H9 (cell line): ENCODE results near the gene LAMC2. TPM values are rescaled to one million over a fixed set of nuclear protein-coding genes. Genes with fewer than 3 reads are reported as not detected.

Experiments used
- DNase-seq: peaks from one replicate; pipeline ENCODE4 v3.0.0-alpha.2; 2017
- H2AFZ ChIP-seq: one replicate; pipeline ENCODE4 v1.6.1; 2013; ENCODE audit warnings: mild to moderate bottlenecking, low read length, control low read depth, moderate library complexity
- H2AK5ac ChIP-seq: 2 replicates; pipeline ENCODE4 v1.6.1; 2013; ENCODE audit warnings: low read length, control low read depth, mixed read lengths; ENCODE audit not compliant: insufficient read length
- H2BK120ac ChIP-seq: one replicate; pipeline ENCODE4 v1.6.1; 2013; ENCODE audit warnings: low read depth, mild to moderate bottlenecking, low read length, control low read depth, inconsistent platforms; ENCODE audit not compliant: poor library complexity, severe bottlenecking
- H2BK12ac ChIP-seq: 2 replicates; pipeline ENCODE4 v1.6.1; 2013; ENCODE audit warnings: low read length, control low read depth, mixed read lengths, low read depth; ENCODE audit not compliant: insufficient read length
- H2BK15ac ChIP-seq: 2 replicates; pipeline ENCODE4 v1.6.1; 2013; ENCODE audit warnings: low read depth, low read length, control low read depth
- H2BK20ac ChIP-seq: one replicate; pipeline ENCODE4 v1.6.1; 2013; ENCODE audit warnings: low read depth, mild to moderate bottlenecking, low read length, control low read depth, inconsistent platforms; ENCODE audit not compliant: poor library complexity, severe bottlenecking
- H2BK5ac ChIP-seq: 2 replicates; pipeline ENCODE4 v1.6.1; 2013; ENCODE audit warnings: low read length, control low read depth, mixed read lengths; ENCODE audit not compliant: insufficient read length
- H3K14ac ChIP-seq: 2 replicates; pipeline ENCODE4 v1.6.1; 2013; ENCODE audit warnings: low read length, control low read depth; ENCODE audit not compliant: insufficient read depth
- H3K18ac ChIP-seq: 2 replicates; pipeline ENCODE4 v1.6.1; 2013; ENCODE audit warnings: low read depth, mild to moderate bottlenecking, mixed read lengths, low read length, control low read depth; ENCODE audit not compliant: insufficient read length
- H3K23ac ChIP-seq: 2 replicates; pipeline ENCODE4 v1.6.1; 2013; ENCODE audit warnings: low read length, control low read depth, mixed read lengths, low read depth; ENCODE audit not compliant: insufficient read length
- H3K23me2 ChIP-seq: 2 replicates; pipeline ENCODE4 v1.6.1; 2013; ENCODE audit warnings: low read depth, mild to moderate bottlenecking, mixed read lengths, low read length, control low read depth; ENCODE audit not compliant: insufficient read length, poor library complexity, severe bottlenecking
- H3K27ac ChIP-seq: 2 replicates; pipeline ENCODE4 v1.5.1; 2013; ENCODE audit warnings: low read length, control low read depth, mixed read lengths, low read depth; ENCODE audit not compliant: insufficient read length
- H3K27me3 ChIP-seq: 2 replicates; pipeline ENCODE4 v1.6.1; 2013; ENCODE audit warnings: low read length, control low read depth, inconsistent platforms; ENCODE audit not compliant: insufficient read depth
- H3K4ac ChIP-seq: 2 replicates; pipeline ENCODE4 v1.6.1; 2013; ENCODE audit warnings: low read depth, mild to moderate bottlenecking, control low read depth, inconsistent platforms, low read length, moderate library complexity
- H3K4me1 ChIP-seq: 2 replicates; pipeline ENCODE4 v1.6.1; 2013; ENCODE audit warnings: low read length, control low read depth, inconsistent platforms; ENCODE audit not compliant: insufficient read depth
- H3K4me2 ChIP-seq: 2 replicates; pipeline ENCODE4 v1.6.1; 2013; ENCODE audit warnings: low read length, control low read depth, mixed read lengths; ENCODE audit not compliant: insufficient read length, insufficient read depth
- H3K56ac ChIP-seq: 2 replicates; pipeline ENCODE4 v1.6.1; 2013; ENCODE audit warnings: low read depth, mild to moderate bottlenecking, mixed read lengths, low read length, control low read depth; ENCODE audit not compliant: insufficient read length
- H3K79me1 ChIP-seq: 2 replicates; pipeline ENCODE4 v1.6.1; 2013; ENCODE audit warnings: low read depth, mild to moderate bottlenecking, moderate library complexity, low read length, control low read depth, inconsistent platforms; ENCODE audit not compliant: insufficient read depth, poor library complexity, severe bottlenecking
- H3K79me2 ChIP-seq: 2 replicates; pipeline ENCODE4 v1.6.1; 2013; ENCODE audit warnings: low read length, control low read depth, inconsistent platforms; ENCODE audit not compliant: insufficient read depth
- H3K9ac ChIP-seq: 2 replicates; pipeline ENCODE4 v1.6.1; 2013; ENCODE audit warnings: low read length, control low read depth, mixed read lengths; ENCODE audit not compliant: insufficient read length; ENCODE audit errors: extremely low read depth
- H3K9me3 ChIP-seq: one replicate; pipeline ENCODE4 v1.6.1; 2013; ENCODE audit warnings: low read depth, low read length, inconsistent platforms; ENCODE audit not compliant: control insufficient read depth
- H3T11ph ChIP-seq: one replicate; pipeline ENCODE4 v1.6.1; 2013; ENCODE audit warnings: mild to moderate bottlenecking, low read length, control low read depth, inconsistent platforms
- H4K20me1 ChIP-seq: one replicate; pipeline ENCODE4 v1.6.1; 2013; ENCODE audit not compliant: control insufficient read depth, insufficient read length, insufficient read depth
- H4K5ac ChIP-seq: 2 replicates; pipeline ENCODE4 v1.6.1; 2013; ENCODE audit warnings: low read depth, mild to moderate bottlenecking, mixed read lengths, low read length, control low read depth; ENCODE audit not compliant: insufficient read length
- H4K8ac ChIP-seq: replicated peaks from 2 replicates; pipeline ENCODE4 v1.6.1; 2013; ENCODE audit warnings: low read length, control low read depth, mixed read lengths, low read depth; ENCODE audit not compliant: insufficient read length
- H4K91ac ChIP-seq: 2 replicates; pipeline ENCODE4 v1.6.1; 2013; ENCODE audit warnings: low read depth, mild to moderate bottlenecking, moderate library complexity, mixed read lengths, low read length, control low read depth; ENCODE audit not compliant: insufficient read length
- H3K27ac Mint-ChIP-seq, 3 experiments: 2 replicates in 2 of 3; 3 replicates in 1 of 3; pipeline ENCODE4 v1.8.0; 2020 to 2021; ENCODE audit warnings: mixed read lengths in 3 of 3, mild to moderate bottlenecking in 1 of 3, moderate library complexity in 1 of 3
- H3K27me3 Mint-ChIP-seq: 2 replicates; pipeline ENCODE4 v1.8.0; 2021; ENCODE audit warnings: low read depth, mild to moderate bottlenecking, moderate library complexity, mixed read lengths
- H3K36me3 Mint-ChIP-seq, 3 experiments: 2 replicates in 2 of 3; 3 replicates in 1 of 3; pipeline ENCODE4 v1.8.0; 2020 to 2021; ENCODE audit warnings: low read depth in 3 of 3, mixed read lengths in 3 of 3; ENCODE audit not compliant: insufficient read depth in 1 of 3
- H3K4me1 Mint-ChIP-seq, 2 experiments: 2 replicates each; pipeline ENCODE4 v1.8.0; 2020; ENCODE audit warnings: mixed read lengths in 2 of 2
- H3K4me3 Mint-ChIP-seq, 2 experiments: 2 replicates in 1 of 2; 3 replicates in 1 of 2; pipeline ENCODE4 v1.8.0; 2020 to 2021; ENCODE audit warnings: mild to moderate bottlenecking in 2 of 2, mixed read lengths in 2 of 2, moderate library complexity in 1 of 2
- H3K9me3 Mint-ChIP-seq, 2 experiments: 2 replicates in 1 of 2; 3 replicates in 1 of 2; pipeline ENCODE4 v1.8.0; 2020; ENCODE audit warnings: mild to moderate bottlenecking in 2 of 2, mixed read lengths in 2 of 2, moderate library complexity in 1 of 2
- whole genome bisulfite sequencing: extraction: QIAGEN DNeasy Blood & Tissue Kit; methylation state at CpG from one replicate; pipeline ENCODE4 v1.1.7; 2013; ENCODE audit warnings: missing lambda C conversion rate, low lambda C conversion rate, mixed read lengths; ENCODE audit not compliant: insufficient read length; ENCODE audit errors: extremely low coverage; 5-methylcytosine and 5-hydroxymethylcytosine counted together
- total RNA-seq: library from RNA; stranded (reverse); gene quantifications from 2 replicates; pipeline ENCODE4 v1.2.1, GENCODE V29; 2021
- TF ChIP-seq, protein P1 (sequence below): fragments of 200-600 bp; sonication (generic); conservative IDR thresholded peaks from 3 replicates; pipeline ENCODE4 v1.8.0; 2021; ENCODE audit warnings: antibody characterized with exemption, mild to moderate bottlenecking

LAMC2 gene
- total RNA-seq, 1 experiment from 2014 or later, result 7.4 TPM

- no CpG with 5 or more reads among the region's 2 CpGs for WGBS
- Histone ChIP-seq H2BK12ac (no peak overlapping the region), H3K14ac (no peak overlapping the region), H3K23ac (no peak overlapping the region), H2AFZ (no peak overlapping the region), H3K79me1 (no peaks in the 10 kb centered on the region), H3K18ac (no peak overlapping the region), H3K4me1 (no peaks in the 10 kb centered on the region; the same call in 1 of the 2 replicates), H2BK5ac (no peak overlapping the region), H3T11ph (no peak overlapping the region), H3K4ac (no peak overlapping the region), H3K23me2 (no peaks in the 10 kb centered on the region), H3K27me3 (no peaks in the 10 kb centered on the region), H3K56ac (no peak overlapping the region), H3K79me2 (no peaks in the 10 kb centered on the region), H3K9ac (no peak overlapping the region), H3K9me3 (no peaks in the 10 kb centered on the region), H2AK5ac (no peak overlapping the region), H2BK120ac (no peak overlapping the region), H3K4me2 (no peak overlapping the region), H2BK20ac (no peak overlapping the region), H4K8ac (no peak overlapping the region), H2BK15ac (no peak overlapping the region), H4K20me1 (no peaks in the 10 kb centered on the region), H3K27ac (no peak overlapping the region), H4K91ac (no peak overlapping the region), H4K5ac (no peak overlapping the region)
- DNase-seq, result no peak
- peak overlapping the region in 1 of 3 experiments; percentile 40; a peak in 1 of 7 replicates for H3K27ac Mint-ChIP-seq
- no peaks in the 10 kb centered on the region for H3K36me3 Mint-ChIP-seq
- H3K4me3 Mint-ChIP-seq, result no peak overlapping the region
- peaks cover 17 to 20% of the 10 kb centered on the region in 2 experiments for H3K4me1 Mint-ChIP-seq
- H3K9me3 Mint-ChIP-seq, result no peaks in the 10 kb centered on the region
- TF ChIP-seq, protein P1, sequence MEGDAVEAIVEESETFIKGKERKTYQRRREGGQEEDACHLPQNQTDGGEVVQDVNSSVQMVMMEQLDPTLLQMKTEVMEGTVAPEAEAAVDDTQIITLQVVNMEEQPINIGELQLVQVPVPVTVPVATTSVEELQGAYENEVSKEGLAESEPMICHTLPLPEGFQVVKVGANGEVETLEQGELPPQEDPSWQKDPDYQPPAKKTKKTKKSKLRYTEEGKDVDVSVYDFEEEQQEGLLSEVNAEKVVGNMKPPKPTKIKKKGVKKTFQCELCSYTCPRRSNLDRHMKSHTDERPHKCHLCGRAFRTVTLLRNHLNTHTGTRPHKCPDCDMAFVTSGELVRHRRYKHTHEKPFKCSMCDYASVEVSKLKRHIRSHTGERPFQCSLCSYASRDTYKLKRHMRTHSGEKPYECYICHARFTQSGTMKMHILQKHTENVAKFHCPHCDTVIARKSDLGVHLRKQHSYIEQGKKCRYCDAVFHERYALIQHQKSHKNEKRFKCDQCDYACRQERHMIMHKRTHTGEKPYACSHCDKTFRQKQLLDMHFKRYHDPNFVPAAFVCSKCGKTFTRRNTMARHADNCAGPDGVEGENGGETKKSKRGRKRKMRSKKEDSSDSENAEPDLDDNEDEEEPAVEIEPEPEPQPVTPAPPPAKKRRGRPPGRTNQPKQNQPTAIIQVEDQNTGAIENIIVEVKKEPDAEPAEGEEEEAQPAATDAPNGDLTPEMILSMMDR, result no peak
- H3K27me3 Mint-ChIP-seq, result no peaks in the 10 kb centered on the region
Measured at GRCh38 chr1:183165456-183165855, 20.6 kb upstream of the LAMC2 start.
